ENCODE results near the gene ARHGAP4.

DNA sequence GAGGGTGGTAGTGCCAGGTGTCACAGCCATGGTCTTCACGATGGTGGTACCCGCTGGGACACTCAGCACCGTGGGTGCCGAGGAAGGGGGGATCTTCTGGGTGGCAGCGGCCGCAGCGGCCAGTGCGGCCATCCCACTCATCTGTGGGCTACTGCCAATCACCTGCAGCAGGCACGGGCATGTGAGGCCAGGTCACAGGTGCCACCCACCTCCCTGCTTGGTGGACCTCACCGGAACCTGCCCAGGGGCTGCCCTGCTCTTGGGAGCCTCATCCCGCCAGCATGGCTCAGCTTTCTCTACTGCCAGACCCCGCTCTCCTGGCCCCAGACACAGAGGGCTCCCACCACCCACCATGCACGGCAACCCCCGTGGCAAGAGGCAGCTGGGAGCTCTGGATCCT is 32.5 kb upstream of the ARHGAP4 start:
- TF ChIP-seq EZH2 (IDR thresholded peaks at IDR 0.05; ENCODE audit: borderline replicate concordance, low read depth, low read length, severe bottlenecking) (no peak), POLR2AphosphoS5 (IDR thresholded peaks at IDR 0.05; ENCODE audit: insufficient read depth, low read depth, low read length) (no peak), POLR2A (IDR thresholded peaks at IDR 0.05; ENCODE audit: low read depth, low read length) (no peak), FOS (IDR thresholded peaks at IDR 0.05; ENCODE audit: borderline replicate concordance, insufficient read depth, low read length) (no peak), MYC (IDR thresholded peaks at IDR 0.05; ENCODE audit: low read depth, low read length) (no peak), GATA2 (IDR thresholded peaks at IDR 0.05; ENCODE audit: insufficient read depth, insufficient read length, low read depth, low read length) (no peak)
- TF ChIP-seq, protein P1, sequence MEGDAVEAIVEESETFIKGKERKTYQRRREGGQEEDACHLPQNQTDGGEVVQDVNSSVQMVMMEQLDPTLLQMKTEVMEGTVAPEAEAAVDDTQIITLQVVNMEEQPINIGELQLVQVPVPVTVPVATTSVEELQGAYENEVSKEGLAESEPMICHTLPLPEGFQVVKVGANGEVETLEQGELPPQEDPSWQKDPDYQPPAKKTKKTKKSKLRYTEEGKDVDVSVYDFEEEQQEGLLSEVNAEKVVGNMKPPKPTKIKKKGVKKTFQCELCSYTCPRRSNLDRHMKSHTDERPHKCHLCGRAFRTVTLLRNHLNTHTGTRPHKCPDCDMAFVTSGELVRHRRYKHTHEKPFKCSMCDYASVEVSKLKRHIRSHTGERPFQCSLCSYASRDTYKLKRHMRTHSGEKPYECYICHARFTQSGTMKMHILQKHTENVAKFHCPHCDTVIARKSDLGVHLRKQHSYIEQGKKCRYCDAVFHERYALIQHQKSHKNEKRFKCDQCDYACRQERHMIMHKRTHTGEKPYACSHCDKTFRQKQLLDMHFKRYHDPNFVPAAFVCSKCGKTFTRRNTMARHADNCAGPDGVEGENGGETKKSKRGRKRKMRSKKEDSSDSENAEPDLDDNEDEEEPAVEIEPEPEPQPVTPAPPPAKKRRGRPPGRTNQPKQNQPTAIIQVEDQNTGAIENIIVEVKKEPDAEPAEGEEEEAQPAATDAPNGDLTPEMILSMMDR (IDR thresholded peaks at IDR 0.05; ENCODE audit: extremely low read depth in 1 of 2, insufficient read depth in 1 of 2, low read depth in 1 of 2, low read length in 2 of 2): no peak
- TF ChIP-seq, protein P2, sequence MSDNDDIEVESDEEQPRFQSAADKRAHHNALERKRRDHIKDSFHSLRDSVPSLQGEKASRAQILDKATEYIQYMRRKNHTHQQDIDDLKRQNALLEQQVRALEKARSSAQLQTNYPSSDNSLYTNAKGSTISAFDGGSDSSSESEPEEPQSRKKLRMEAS (IDR thresholded peaks at IDR 0.05; ENCODE audit: insufficient read depth, insufficient read length): no peak

Measured in endothelial cell of umbilical vein (primary cell).